NT2/D1 (cell line): ENCODE data around the gene COBL.

Source experiments
- SUZ12 ChIP-seq: IDR thresholded peaks from 2 replicates; pipeline ENCODE4 v1.6.1; 2011; ENCODE audit not compliant: insufficient read length, insufficient read depth; ENCODE audit errors: extremely low read depth
- ZNF274 ChIP-seq: IDR thresholded peaks from 2 replicates; pipeline ENCODE4 v1.6.1; 2011; ENCODE audit warnings: mild to moderate bottlenecking, low read depth, low read length

DNA sequence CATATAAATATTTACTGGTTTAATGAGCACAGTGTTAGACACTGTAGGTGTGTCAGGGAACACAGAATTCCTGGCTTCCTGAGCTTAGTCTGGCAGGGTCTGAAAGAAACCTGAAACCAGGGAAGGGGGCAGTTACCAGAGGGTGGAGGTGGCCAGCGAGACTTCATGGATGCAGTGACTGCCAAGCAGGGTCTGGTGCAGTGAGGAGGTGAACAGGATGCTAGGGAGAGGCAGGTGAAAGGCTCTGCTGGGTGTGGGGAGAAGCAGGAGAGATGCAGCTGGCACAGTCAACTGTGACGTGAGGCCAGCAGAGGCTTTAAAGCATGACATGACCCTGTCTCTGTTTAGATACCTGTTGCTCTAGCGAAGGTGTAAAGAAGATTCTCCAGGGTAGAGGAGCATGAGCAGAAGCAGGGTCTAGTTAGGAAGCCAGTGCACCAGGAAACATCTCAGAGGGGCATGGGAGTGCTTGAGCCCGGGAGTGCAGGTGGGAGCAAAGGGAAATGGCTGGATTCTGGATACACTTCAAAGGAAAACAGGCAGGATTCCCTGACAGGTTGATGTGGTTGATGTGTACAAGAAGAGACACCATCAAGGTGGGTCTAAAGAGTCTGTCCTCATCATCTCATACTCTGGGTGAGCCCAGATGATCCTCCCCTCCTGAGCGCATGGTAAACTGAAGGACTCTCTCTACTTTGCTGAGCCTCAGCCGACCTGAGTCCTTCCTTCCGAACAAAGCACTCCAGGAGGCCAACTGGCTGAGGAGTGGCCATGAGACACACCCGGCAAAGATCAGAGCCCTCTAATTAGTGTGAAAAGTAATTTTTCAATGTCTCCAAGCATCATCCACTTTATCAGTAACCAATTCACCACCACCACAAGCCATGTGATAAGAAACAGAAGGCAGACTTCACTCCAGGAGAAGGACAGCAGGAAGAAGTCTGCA is 186.8 kb downstream of the COBL start:
- TF ChIP-seq ZNF274, result no peak
- TF ChIP-seq SUZ12, result no peak
